ENCODE results near the gene CHD2. TPM values are rescaled to one million over a fixed set of nuclear protein-coding genes. Genes with fewer than 3 reads are reported as not detected.
A peak's percentile ranks its signal among the peaks of the same experiment; 100 is the strongest.

Gene CHD2
- total RNA-seq, 1 experiment from 2014 or later, result 81.8 TPM

DNA sequence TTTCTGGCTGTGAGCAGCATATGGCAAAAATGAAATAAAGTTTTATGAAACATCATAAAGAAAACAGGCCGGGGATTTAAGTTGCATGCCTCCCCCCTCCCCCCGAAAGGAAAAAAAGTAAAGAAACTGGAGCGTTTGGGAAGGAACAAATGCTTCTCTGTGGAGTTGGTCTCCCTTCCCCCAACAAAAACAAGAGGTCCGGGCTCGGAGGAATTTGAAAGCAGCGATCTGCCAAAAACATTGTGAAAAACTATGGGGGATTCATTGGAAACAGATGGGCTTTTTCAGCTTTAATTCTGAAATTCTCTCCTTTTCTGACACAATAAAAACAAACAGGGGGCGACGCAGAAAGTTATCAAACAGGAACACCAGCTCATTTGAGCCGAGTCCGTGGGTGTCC is 171.9 kb downstream of the CHD2 start:
- ATAC-seq, result no peak
- Histone ChIP-seq H3K9me3 (ENCODE audit: control insufficient read depth, insufficient read depth, low read depth, low read length) (no peaks in the 10 kb centered on the region), H3K4me1 (ENCODE audit: control insufficient read depth, insufficient read depth, low read length) (peaks cover 7% of the 10 kb centered on the region), H3K27me3 (ENCODE audit: control insufficient read depth, insufficient read depth, low read length) (peaks cover 29% of the 10 kb centered on the region), H3K36me3 (ENCODE audit: control insufficient read depth, insufficient read depth, low read length) (no peaks in the 10 kb centered on the region), H3K27ac (ENCODE audit: low read length) (no peak overlapping the region), H3K4me3 (ENCODE audit: low read depth in 2 of 2, low read length in 2 of 2) (peak overlapping the region; percentile 44 to 45)
- intact Hi-C loops (cut with micrococcal nuclease; ENCODE audit: unreplicated experiment), result no loop called here
- in situ Hi-C loops (cut with HindIII; ENCODE audit: low pct_unique_long_range_greater_than_20kb, low sequenced_read_pairs), result no loop called here
- no peak for TF ChIP-seq TCF7L2 (IDR thresholded peaks at IDR 0.05; ENCODE audit: low read depth, low read length)
- TF ChIP-seq SIN3A (IDR thresholded peaks at IDR 0.05; ENCODE audit: borderline replicate concordance, insufficient read depth, low read depth, low read length), result no peak
- TF ChIP-seq, protein P1, sequence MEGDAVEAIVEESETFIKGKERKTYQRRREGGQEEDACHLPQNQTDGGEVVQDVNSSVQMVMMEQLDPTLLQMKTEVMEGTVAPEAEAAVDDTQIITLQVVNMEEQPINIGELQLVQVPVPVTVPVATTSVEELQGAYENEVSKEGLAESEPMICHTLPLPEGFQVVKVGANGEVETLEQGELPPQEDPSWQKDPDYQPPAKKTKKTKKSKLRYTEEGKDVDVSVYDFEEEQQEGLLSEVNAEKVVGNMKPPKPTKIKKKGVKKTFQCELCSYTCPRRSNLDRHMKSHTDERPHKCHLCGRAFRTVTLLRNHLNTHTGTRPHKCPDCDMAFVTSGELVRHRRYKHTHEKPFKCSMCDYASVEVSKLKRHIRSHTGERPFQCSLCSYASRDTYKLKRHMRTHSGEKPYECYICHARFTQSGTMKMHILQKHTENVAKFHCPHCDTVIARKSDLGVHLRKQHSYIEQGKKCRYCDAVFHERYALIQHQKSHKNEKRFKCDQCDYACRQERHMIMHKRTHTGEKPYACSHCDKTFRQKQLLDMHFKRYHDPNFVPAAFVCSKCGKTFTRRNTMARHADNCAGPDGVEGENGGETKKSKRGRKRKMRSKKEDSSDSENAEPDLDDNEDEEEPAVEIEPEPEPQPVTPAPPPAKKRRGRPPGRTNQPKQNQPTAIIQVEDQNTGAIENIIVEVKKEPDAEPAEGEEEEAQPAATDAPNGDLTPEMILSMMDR (IDR thresholded peaks at IDR 0.05), result no peak
- TF ChIP-seq, protein P2, sequence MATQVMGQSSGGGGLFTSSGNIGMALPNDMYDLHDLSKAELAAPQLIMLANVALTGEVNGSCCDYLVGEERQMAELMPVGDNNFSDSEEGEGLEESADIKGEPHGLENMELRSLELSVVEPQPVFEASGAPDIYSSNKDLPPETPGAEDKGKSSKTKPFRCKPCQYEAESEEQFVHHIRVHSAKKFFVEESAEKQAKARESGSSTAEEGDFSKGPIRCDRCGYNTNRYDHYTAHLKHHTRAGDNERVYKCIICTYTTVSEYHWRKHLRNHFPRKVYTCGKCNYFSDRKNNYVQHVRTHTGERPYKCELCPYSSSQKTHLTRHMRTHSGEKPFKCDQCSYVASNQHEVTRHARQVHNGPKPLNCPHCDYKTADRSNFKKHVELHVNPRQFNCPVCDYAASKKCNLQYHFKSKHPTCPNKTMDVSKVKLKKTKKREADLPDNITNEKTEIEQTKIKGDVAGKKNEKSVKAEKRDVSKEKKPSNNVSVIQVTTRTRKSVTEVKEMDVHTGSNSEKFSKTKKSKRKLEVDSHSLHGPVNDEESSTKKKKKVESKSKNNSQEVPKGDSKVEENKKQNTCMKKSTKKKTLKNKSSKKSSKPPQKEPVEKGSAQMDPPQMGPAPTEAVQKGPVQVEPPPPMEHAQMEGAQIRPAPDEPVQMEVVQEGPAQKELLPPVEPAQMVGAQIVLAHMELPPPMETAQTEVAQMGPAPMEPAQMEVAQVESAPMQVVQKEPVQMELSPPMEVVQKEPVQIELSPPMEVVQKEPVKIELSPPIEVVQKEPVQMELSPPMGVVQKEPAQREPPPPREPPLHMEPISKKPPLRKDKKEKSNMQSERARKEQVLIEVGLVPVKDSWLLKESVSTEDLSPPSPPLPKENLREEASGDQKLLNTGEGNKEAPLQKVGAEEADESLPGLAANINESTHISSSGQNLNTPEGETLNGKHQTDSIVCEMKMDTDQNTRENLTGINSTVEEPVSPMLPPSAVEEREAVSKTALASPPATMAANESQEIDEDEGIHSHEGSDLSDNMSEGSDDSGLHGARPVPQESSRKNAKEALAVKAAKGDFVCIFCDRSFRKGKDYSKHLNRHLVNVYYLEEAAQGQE (IDR thresholded peaks at IDR 0.05; ENCODE audit: insufficient read depth in 1 of 2, low read depth in 2 of 2, low read length in 1 of 2), result no peak
- TF ChIP-seq POLR2AphosphoS5 (IDR thresholded peaks at IDR 0.05; ENCODE audit: low read depth, low read length), result no peak
- POLR2A ChIA-PET, result interaction anchor here (0.5 kb wide), 1 partner anchor 189 kb away, joined by 3 read pairs; no protein-coding TSS in a partner anchor
- BruUV-seq (replicated peaks), result no TSS peak
- no peak for DNase-seq (ENCODE audit: low read depth, low spot score)
- CTCF ChIA-PET, result interaction anchor here (1.4 kb wide), 1 partner anchor 42 kb away, joined by 3 read pairs; no protein-coding TSS in a partner anchor

DNA sequence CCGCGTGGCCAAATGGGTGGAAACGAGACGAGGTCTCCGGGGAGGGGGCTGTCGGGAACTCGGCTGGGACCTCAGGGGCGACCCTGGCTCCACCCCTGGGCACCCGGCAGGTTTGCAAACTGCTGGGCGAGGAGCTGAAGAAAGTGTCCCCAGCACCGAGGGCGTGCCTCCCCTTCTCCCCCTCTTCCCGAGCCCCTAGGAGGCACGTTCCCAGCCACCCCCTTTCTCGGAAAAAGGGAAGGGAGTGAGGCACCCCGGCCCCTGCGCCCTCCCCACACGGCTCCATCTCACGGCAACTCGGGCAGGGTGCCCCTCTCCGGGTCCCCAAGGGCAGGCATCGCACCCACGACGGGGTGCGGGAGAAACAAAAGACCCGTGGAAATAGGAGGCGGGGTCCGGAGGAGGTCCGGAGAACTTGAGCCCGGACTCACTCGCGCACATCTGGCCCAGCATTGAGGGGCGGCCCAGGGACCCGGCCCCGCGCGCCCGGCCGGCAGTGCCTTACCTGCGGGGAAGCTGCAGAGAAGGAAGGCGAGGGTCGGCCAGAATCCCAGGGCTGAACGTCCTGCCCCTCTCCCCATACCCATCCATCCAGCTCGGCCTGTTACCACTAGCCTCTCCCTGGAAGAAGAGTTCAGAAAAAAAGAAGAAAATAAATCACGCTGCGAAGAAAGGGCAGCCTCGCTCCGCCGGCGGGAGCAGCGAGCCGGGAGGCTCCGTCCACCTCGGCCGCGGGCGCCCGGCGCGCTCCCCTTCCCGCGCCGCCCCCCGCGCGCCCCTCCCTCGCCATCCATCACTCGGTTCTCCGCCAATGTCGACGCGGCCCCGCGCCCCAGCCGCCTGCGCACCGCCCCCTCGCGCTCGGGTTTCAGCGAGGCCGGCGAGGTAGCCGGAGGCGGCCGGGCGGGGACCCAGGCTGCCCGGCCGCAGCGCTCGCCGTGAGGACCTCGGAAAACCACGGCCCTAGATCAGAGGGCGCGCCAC is 172.6 kb downstream of the CHD2 start:
- Histone ChIP-seq H3K27me3 (ENCODE audit: control insufficient read depth, insufficient read depth, low read length) (peaks cover 31% of the 10 kb centered on the region), H3K36me3 (ENCODE audit: control insufficient read depth, insufficient read depth, low read length) (no peaks in the 10 kb centered on the region), H3K9me3 (ENCODE audit: control insufficient read depth, insufficient read depth, low read depth, low read length) (no peaks in the 10 kb centered on the region), H3K27ac (ENCODE audit: low read length) (no peak overlapping the region), H3K4me3 (ENCODE audit: low read depth in 2 of 2, low read length in 2 of 2) (peak overlapping the region; percentile 44 to 45), H3K4me1 (ENCODE audit: control insufficient read depth, insufficient read depth, low read length) (peaks cover 7% of the 10 kb centered on the region)
- in situ Hi-C loops (cut with HindIII; ENCODE audit: low pct_unique_long_range_greater_than_20kb, low sequenced_read_pairs) (no loop called here), intact Hi-C loops (cut with micrococcal nuclease; ENCODE audit: unreplicated experiment) (no loop called here)
- TF ChIP-seq SIN3A (IDR thresholded peaks at IDR 0.05; ENCODE audit: borderline replicate concordance, insufficient read depth, low read depth, low read length), result no peak
- BruUV-seq (replicated peaks), result no TSS peak
- POLR2A ChIA-PET, result no interaction called here
- CTCF ChIA-PET, result interaction anchor here (0.6 to 1.4 kb wide), 2 partner anchors 18 to 42 kb away, joined by 3 to 4 read pairs; no protein-coding TSS in a partner anchor
- no peak for DNase-seq (ENCODE audit: low read depth, low spot score)
- ATAC-seq, result peak; percentile 69
